ENCODE data around the gene PSD4. TPM values are rescaled to one million over a fixed set of nuclear protein-coding genes. Genes with fewer than 3 reads are reported as not detected.

The PSD4 gene
- total RNA-seq, 4 donors from 2014 or later, result 6.3 to 27.6 (median 13.1) TPM

DNA sequence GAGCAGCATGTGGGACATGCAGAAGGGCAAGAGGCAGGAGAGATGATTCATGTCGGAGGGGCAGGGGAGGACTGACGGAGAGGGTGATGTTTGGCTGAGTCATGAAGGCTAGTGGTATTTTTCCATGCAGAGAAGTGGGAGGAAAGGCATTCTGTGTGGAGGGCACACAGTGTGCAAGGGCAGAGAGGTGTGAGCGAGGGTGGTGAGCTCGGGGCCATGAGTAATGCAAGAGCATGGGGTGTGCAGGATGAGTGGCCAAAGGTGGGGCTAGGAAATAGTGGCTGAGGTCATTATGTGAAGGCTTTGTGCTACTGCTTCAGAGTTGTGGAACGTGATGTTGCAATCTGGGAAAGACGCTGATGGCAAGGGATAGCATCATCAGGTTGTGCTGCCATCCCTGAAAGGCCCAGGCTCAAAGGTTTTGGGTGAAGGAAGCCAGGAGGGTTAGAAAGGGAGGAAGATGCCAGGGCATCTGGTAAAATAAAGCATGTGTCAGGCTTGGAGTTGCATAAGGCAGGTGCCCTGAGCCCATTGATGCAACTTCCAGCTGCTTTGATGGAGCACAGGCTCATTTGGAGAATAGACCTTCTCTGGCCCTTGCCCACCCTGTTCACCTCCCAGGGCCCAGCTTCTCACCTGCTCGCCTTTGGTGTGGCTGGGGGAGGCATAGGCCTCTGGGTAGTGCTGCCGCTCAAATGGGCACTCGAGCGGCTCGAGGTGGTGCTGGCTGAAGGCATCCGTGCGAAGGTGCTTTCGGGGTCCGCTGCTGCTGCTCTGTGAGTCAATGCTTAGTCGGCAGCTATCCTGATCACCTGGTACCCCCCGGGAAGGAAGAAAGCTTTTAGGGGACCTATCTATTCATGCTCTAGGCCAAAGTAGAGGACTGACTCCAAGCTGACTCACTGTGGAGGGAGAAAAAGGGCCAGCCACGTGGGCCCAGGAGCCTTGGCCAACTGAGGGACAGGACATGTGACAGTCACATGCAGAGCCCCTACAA, 67.4 kb downstream of the PSD4 start:
- TF ChIP-seq, protein P1, sequence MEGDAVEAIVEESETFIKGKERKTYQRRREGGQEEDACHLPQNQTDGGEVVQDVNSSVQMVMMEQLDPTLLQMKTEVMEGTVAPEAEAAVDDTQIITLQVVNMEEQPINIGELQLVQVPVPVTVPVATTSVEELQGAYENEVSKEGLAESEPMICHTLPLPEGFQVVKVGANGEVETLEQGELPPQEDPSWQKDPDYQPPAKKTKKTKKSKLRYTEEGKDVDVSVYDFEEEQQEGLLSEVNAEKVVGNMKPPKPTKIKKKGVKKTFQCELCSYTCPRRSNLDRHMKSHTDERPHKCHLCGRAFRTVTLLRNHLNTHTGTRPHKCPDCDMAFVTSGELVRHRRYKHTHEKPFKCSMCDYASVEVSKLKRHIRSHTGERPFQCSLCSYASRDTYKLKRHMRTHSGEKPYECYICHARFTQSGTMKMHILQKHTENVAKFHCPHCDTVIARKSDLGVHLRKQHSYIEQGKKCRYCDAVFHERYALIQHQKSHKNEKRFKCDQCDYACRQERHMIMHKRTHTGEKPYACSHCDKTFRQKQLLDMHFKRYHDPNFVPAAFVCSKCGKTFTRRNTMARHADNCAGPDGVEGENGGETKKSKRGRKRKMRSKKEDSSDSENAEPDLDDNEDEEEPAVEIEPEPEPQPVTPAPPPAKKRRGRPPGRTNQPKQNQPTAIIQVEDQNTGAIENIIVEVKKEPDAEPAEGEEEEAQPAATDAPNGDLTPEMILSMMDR (IDR thresholded peaks at IDR 0.05), result no peak

DNA sequence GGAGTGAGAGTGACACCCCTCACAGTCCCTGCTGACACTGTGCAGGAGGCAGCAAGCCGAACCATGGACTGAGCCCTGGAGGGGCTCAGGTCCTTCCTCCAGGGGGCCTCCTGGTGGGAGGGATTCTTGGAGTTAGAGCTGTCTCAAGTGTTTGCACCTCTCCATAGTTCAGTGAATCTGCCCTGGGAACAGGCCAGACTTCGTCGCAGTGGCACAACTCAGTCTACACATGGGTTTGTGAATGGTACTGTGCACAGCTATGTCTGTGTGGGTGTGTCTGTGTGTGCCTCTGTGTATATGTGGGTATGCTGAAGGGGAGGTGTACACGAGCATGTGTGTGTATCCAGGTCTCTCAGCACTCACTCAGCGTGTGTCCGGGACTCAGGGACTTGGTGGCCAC, 68.6 kb downstream of the PSD4 start:
- ATAC-seq (ENCODE audit: low FRiP score) (no peak), DNase-seq (ENCODE audit: low spot score) (no peak)
- TF ChIP-seq, protein P1 (IDR thresholded peaks at IDR 0.05), result no peak

More for the DNA sequence above, 67.4 kb downstream of the PSD4 start:
- ATAC-seq (ENCODE audit: low FRiP score) (peak; percentile 95), DNase-seq (ENCODE audit: low spot score) (peak; percentile 67)

DNA sequence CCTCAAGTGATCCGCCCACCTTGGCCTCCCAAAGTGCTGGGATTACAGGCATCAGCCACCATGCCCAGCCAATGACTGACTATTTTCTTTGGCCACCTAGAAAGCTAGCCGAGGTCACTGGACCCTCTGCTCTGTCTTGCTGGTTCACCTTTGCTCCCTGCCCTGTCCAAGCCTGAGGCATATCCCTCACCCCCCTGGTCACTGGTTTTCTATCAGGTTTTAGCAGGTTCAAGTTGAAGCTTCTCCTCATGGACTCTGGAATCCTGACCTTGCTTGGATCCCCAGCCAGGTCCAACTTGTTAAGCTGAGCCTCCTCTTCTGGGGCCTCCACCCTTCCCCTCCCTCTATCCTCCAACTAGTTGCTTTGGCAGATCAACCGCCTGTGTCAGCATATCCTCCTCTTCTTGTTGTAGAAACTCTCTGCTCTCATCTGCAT, 71.5 kb downstream of the PSD4 start:
- ATAC-seq (ENCODE audit: low FRiP score) (no peak), DNase-seq (ENCODE audit: low spot score) (no peak)
- TF ChIP-seq, protein P1 (IDR thresholded peaks at IDR 0.05), result no peak

DNA sequence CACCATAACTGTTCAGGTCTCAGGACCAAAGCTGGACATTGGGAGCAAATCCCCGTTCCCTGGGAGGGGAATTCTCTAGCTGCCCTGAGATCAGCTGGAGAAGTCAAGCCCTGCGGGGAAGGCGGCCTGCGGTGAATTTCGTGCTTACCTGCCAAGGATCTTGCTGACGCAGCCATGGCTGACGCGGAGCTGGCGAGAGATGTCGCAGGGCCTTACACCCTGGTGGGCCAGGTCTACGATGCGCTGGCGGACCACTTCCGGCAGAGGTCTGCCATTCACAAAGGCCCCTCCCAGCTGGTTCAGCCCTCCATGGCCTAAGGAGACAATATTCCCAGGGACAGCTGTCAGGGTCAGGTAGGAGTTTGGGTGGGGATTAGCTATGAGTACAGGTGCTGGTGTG, 72.8 kb downstream of the PSD4 start:
- ATAC-seq (ENCODE audit: low FRiP score) (no peak), DNase-seq (ENCODE audit: low spot score) (no peak)
- TF ChIP-seq, protein P1 (IDR thresholded peaks at IDR 0.05), result no peak

DNA sequence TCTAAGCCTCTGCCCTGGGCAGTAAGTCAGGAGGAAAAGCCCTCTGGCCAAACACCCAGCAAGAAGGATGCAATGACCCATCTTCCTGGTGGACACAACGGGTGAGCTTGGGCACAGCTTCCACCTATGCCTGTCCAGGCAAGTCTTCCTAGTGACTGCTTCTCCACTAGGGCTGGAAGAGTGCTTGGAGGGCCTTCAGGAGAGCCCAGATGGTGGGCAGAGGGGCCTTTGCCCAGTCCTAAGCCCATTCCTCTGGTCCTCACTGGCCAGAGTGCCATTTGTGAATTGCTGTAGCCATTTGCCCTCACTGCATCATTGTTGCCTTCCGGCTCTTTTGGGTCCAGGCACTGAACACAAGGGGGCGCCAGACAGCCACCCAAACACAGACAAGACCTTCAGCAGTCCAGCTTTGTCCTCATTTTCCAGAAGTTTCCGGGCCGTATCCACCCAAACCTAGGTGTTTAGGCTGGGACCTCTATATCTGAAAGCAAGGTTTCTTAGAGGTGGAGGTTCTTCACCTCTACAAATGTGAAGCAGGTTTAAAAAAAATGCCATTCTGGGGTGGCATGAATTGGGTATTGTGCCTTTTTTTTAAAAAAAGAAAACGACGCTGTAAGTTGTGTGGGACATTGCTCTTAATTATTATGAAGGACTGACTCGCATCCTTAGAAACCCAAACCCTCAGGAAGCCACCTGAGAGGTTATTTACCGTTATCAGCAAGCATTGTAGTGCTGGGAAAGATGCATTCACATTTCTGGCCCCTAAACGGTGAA, 75.4 kb downstream of the PSD4 start:
- TF ChIP-seq, protein P1 (IDR thresholded peaks at IDR 0.05), result peak in 2 of 3 donors; percentile 6 to 78
- DNase-seq (ENCODE audit: low spot score), result peak; percentile 85
- ATAC-seq (ENCODE audit: low FRiP score), result peak; percentile 43

DNA sequence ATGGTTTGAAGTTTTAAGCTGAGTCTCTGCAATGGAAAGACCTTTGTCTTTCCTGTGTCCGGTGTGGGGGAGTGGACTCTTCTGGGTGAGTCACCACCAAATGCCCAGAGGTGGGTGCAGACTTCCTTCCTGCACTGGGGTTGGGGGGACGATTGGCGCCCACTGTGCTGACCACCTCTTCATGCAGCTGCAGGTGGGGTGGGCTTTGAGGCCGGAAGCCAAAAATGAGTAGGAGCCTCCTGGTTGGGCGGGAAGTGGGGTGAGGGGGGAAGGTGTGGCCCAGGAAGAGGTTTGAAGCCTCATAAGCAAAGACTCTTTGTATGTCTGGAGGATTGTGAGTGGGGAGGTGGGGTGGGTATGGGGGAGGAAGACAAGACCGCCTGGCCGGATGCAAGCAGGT, 77.3 kb downstream of the PSD4 start:
- TF ChIP-seq, protein P1 (IDR thresholded peaks at IDR 0.05), result no peak
- no peak for DNase-seq (ENCODE audit: low spot score)
- no peak for ATAC-seq (ENCODE audit: low FRiP score)
